IMR-90 (cell line): ENCODE measurements around the gene ISOC2. TPM values are rescaled to one million over a fixed set of nuclear protein-coding genes. Genes with fewer than 3 reads are reported as not detected.
A peak's percentile ranks its signal among the peaks of the same experiment; 100 is the strongest.

ENCODE experiments used
- ATAC-seq: fragments of 200-7000 bp; cut with Tn5 transposase; 2 replicates; pipeline ENCODE4 v1.9.1; 2020; ENCODE audit warnings: low read depth, mild to moderate bottlenecking, moderate library complexity
- BruUV-seq: library from RNA; stranded (reverse); fragments of 400-500 nt; replicated peaks from 2 replicates; lab custom pipeline; 2021; lab: Mats Ljungman, UMichigan
- CTCF ChIA-PET: fragments of 300-600 bp; formaldehyde crosslinking; extraction: SDS; loops from one replicate; lab custom pipeline; 2021; ENCODE audit warnings: antibody characterized with exemption; lab: Yijun Ruan, JAX
- POLR2A ChIA-PET: fragments of 300-600 bp; sonication (Branson Sonifier 250); formaldehyde crosslinking; loops from one replicate; lab custom pipeline; 2022; ENCODE audit warnings: antibody characterized with exemption; ENCODE audit not compliant: unreplicated experiment; lab: Charles Lee
- DNase-seq: peaks from one replicate; pipeline ENCODE4 v3.0.0; 2013
- H2AFZ ChIP-seq: replicated peaks from 2 replicates; pipeline ENCODE3; 2013; ENCODE audit warnings: low read length, mild to moderate bottlenecking; ENCODE audit not compliant: poor library complexity
- H2AK5ac ChIP-seq: 2 replicates; pipeline ENCODE4 v1.6.1; 2013; ENCODE audit warnings: low read depth, low read length, inconsistent platforms
- H2AK9ac ChIP-seq: replicated peaks from 2 replicates; pipeline ENCODE3; 2013; ENCODE audit warnings: mild to moderate bottlenecking, low read depth, low read length, moderate library complexity; ENCODE audit not compliant: poor library complexity
- H2BK120ac ChIP-seq: 2 replicates; pipeline ENCODE4 v1.6.1; 2013; ENCODE audit warnings: low read depth, low read length, inconsistent platforms
- H2BK15ac ChIP-seq: 3 replicates; pipeline ENCODE4 v1.6.1; 2013; ENCODE audit warnings: low read depth, low read length, inconsistent platforms
- H2BK20ac ChIP-seq: 2 replicates; pipeline ENCODE4 v1.6.1; 2013; ENCODE audit warnings: low read depth, mild to moderate bottlenecking, inconsistent platforms, low read length, moderate library complexity
- H2BK5ac ChIP-seq: 2 replicates; pipeline ENCODE4 v1.6.1; 2013; ENCODE audit warnings: mild to moderate bottlenecking, low read depth, low read length, inconsistent platforms; ENCODE audit not compliant: poor library complexity, severe bottlenecking
- H3K14ac ChIP-seq: replicated peaks from 2 replicates; pipeline ENCODE4 v1.6.1; 2013; ENCODE audit warnings: low read depth, low read length, inconsistent platforms
- H3K18ac ChIP-seq: 2 replicates; pipeline ENCODE4 v1.6.1; 2013; ENCODE audit warnings: low read depth, low read length, control low read depth
- H3K23ac ChIP-seq: 2 replicates; pipeline ENCODE4 v1.6.1; 2013; ENCODE audit warnings: low read depth, low read length, inconsistent platforms
- H3K27ac ChIP-seq: 2 replicates; pipeline ENCODE4 v1.5.1; 2013; ENCODE audit warnings: mild to moderate bottlenecking, control low read depth, low read length; ENCODE audit not compliant: insufficient read depth
- H3K27me3 ChIP-seq: 2 replicates; pipeline ENCODE4 v1.6.1; 2013; ENCODE audit warnings: low read length; ENCODE audit not compliant: control insufficient read depth, insufficient read depth
- H3K36me3 ChIP-seq: 2 replicates; pipeline ENCODE4 v1.6.1; 2013; ENCODE audit warnings: low read length, mixed read lengths; ENCODE audit not compliant: control insufficient read depth, insufficient read depth
- H3K4ac ChIP-seq: 2 replicates; pipeline ENCODE4 v1.6.1; 2013; ENCODE audit warnings: low read depth, low read length, inconsistent platforms
- H3K4me1 ChIP-seq: 2 replicates; pipeline ENCODE4 v1.6.1; 2013; ENCODE audit warnings: low read length, mixed read lengths; ENCODE audit not compliant: control insufficient read depth, insufficient read depth
- H3K4me2 ChIP-seq: 2 replicates; pipeline ENCODE4 v1.6.1; 2013; ENCODE audit warnings: low read depth, mild to moderate bottlenecking, control low read depth, low read length, moderate library complexity
- H3K4me3 ChIP-seq: 2 replicates; pipeline ENCODE4 v1.5.1; 2013; ENCODE audit warnings: low read depth, mild to moderate bottlenecking, control low read depth, low read length, moderate library complexity; ENCODE audit not compliant: insufficient read depth
- H3K56ac ChIP-seq: 2 replicates; pipeline ENCODE4 v1.6.1; 2013; ENCODE audit warnings: low read length, inconsistent platforms; ENCODE audit not compliant: insufficient read depth; ENCODE audit errors: extremely low read depth
- H3K79me1 ChIP-seq, 2 experiments: 2 replicates each; pipeline ENCODE4 v1.6.1; 2013; ENCODE audit warnings: low read length in 2 of 2, inconsistent platforms in 1 of 2, low read depth in 1 of 2
- H3K9ac ChIP-seq: 2 replicates; pipeline ENCODE4 v1.6.1; 2013; ENCODE audit warnings: low read depth, low read length, control low read depth
- H3K9me1 ChIP-seq: 2 replicates; pipeline ENCODE4 v1.6.1; 2013; ENCODE audit warnings: low read length, inconsistent platforms; ENCODE audit not compliant: insufficient read depth
- H3K9me3 ChIP-seq: 2 replicates; pipeline ENCODE4 v1.6.1; 2013; ENCODE audit warnings: low read length; ENCODE audit not compliant: control insufficient read depth, insufficient read depth
- H4K20me1 ChIP-seq: 2 replicates; pipeline ENCODE4 v1.6.1; 2013; ENCODE audit warnings: low read length, inconsistent platforms; ENCODE audit not compliant: insufficient read depth
- H4K5ac ChIP-seq: 2 replicates; pipeline ENCODE4 v1.6.1; 2013; ENCODE audit warnings: mild to moderate bottlenecking, low read depth, low read length, control low read depth
- H4K8ac ChIP-seq, 2 experiments: 2 replicates each; pipeline ENCODE4 v1.6.1; 2013; ENCODE audit warnings: low read depth in 2 of 2, low read length in 2 of 2, control low read depth in 1 of 2, inconsistent platforms in 1 of 2
- H4K91ac ChIP-seq: 2 replicates; pipeline ENCODE4 v1.6.1; 2013; ENCODE audit warnings: low read depth, low read length, inconsistent platforms; ENCODE audit not compliant: insufficient read depth
- MAFK ChIP-seq: IDR thresholded peaks from 2 replicates; pipeline ENCODE4 v1.6.1; 2012; ENCODE audit warnings: low read depth, low read length, improper control_type of control experiment
- WGBS, 2 experiments: methylation state at CpG; one replicate each; pipeline versions ENCODE4 v1.1.5 to v1.1.7; 2013; ENCODE audit warnings: missing lambda C conversion rate in 2 of 2; ENCODE audit not compliant: insufficient read length in 1 of 2; ENCODE audit errors: extremely low coverage in 2 of 2; 5-methylcytosine and 5-hydroxymethylcytosine counted together
- dilution Hi-C: fragments of 300-500 bp; cut with HindIII; formaldehyde crosslinking; loops from one replicate; pipeline ENCODE4 v1.14.3; 2018; ENCODE audit warnings: low sequenced_read_pairs; ENCODE audit not compliant: unreplicated experiment
- in situ Hi-C: fragments of 300-500 bp; cut with MboI; formaldehyde crosslinking; loops from 3 replicates; pipeline ENCODE4 v1.14.3; 2019; ENCODE audit warnings: low sequenced_read_pairs, inconsistent platforms, mixed read lengths
- intact Hi-C: fragments of 100-400 bp; cut with micrococcal nuclease; formaldehyde crosslinking; loops from 2 replicates; pipeline ENCODE4 v1.10.0; 2022
- polyA plus RNA-seq, 3 experiments: library from polyadenylated mRNA; depleted of rRNA; stranded (reverse); fragments of >200 nt; gene quantifications; 2 replicates each; pipeline ENCODE4 v1.2.3, GENCODE V29; 2012; ENCODE audit warnings: low replicate concordance in 1 of 3
- total RNA-seq: library from RNA; depleted of rRNA; stranded (reverse); fragments of >200 nt; gene quantifications from 2 replicates; pipeline ENCODE4 v1.2.3, GENCODE V29; 2012
- TF ChIP-seq, protein P1 (sequence below): fragments of 150-350 bp; IDR thresholded peaks from 2 replicates; pipeline ENCODE4 v1.6.1; 2017; ENCODE audit warnings: mild to moderate bottlenecking, antibody characterized with exemption, low read length, low read depth

The ISOC2 gene
- total and polyA plus RNA-seq, 2 of the 4 experiments (the other 2 are of a cell fraction): 56.1 to 82.1 TPM

DNA sequence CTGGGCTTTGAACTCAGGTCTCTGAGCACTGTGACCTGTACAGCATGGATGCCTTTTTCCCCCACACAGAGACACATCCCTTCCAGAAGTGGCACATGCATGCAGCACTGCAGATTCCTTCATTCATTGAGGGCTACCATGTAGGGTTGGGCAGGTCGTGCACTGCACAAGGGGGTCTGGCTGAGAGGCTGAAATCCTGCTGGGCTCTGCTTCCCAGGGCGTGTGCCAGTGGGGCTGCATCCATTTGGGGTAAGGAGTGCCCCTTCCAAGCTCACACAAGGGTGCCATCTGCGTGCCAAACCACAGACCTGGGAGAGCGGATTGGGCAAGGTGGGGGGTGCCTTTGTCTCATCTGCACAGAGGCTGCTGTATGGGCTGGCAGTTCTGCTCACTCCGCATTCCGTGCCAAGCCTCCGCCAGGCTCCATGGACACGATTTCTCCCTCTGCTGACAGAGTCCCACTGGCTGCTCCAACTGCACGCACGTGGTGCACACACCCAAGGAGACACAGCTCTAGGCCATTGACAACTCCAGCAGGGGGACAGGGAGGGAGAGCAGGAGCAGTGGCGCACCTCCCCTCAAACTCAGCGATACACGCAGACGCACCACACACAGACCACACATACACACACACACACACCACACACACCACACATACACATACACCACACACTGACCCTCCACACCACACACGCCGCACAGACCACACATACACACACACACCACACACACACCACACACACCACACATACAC lies 13.8 kb downstream of the ISOC2 start:
- intact Hi-C loops: no loop called here

More for the DNA sequence above, 13.8 kb downstream of the ISOC2 start:
- Histone ChIP-seq H4K20me1 (peaks cover 8% of the 10 kb centered on the region; the same call in 1 of the 2 replicates), H3K18ac (no peak overlapping the region), H3K27ac (no peak overlapping the region), H3K23ac (no peak overlapping the region), H2BK15ac (no peak overlapping the region), H3K4ac (no peak overlapping the region), H3K56ac (no peak overlapping the region), H2BK5ac (peak overlapping the region; percentile 80), H3K36me3 (no peaks in the 10 kb centered on the region), H2BK20ac (no peak overlapping the region), H3K9me3 (no peaks in the 10 kb centered on the region), H3K9me1 (no peaks in the 10 kb centered on the region), H3K4me1 (peaks cover 2% of the 10 kb centered on the region; the same call in 1 of the 2 replicates), H3K4me3 (no peak overlapping the region), H3K79me1 (no peaks in the 10 kb centered on the region), H2AK9ac (no peak overlapping the region), H4K91ac (no peak overlapping the region), H3K9ac (no peak overlapping the region), H3K4me2 (no peak overlapping the region), H2AK5ac (peak overlapping the region; percentile 16; the same call in 1 of the 2 replicates), H2BK120ac (no peak overlapping the region), H3K14ac (no peak overlapping the region), H2AFZ (peak overlapping the region; percentile 72), H3K27me3 (peaks cover 66% of the 10 kb centered on the region), H4K5ac (no peak overlapping the region), H4K8ac (no peak overlapping the region)
- dilution Hi-C loops: no loop called here
- DNase-seq (peak; percentile 15), ATAC-seq (peak; percentile 21; the same call in 1 of the 2 replicates)
- ChIA-PET CTCF (no interaction called here), POLR2A (no interaction called here)
- WGBS, 2 experiments: 48% methylated on average over 4 of the region's 16 CpGs; no CpG with 5 or more reads in 1 of the 2 experiments
- TF ChIP-seq, protein P1, sequence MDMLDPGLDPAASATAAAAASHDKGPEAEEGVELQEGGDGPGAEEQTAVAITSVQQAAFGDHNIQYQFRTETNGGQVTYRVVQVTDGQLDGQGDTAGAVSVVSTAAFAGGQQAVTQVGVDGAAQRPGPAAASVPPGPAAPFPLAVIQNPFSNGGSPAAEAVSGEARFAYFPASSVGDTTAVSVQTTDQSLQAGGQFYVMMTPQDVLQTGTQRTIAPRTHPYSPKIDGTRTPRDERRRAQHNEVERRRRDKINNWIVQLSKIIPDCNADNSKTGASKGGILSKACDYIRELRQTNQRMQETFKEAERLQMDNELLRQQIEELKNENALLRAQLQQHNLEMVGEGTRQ: peak; percentile 22; the same call in 1 of the 2 replicates
- no peak for TF ChIP-seq MAFK
- in situ Hi-C loops: no loop called here
- BruUV-seq: no TSS peak
